Left renal pelvis (tissue), 4 donors: ENCODE data around the gene NAMPT. TPM values are rescaled to one million over a fixed set of nuclear protein-coding genes. Genes with fewer than 3 reads are reported as not detected.
"Not testable (repeated sequence)": the region's sequence is repeated elsewhere in the genome, so short reads cannot be mapped to it uniquely, and the experiment has no call there.

Experiments used
- DNase-seq, 4 donors: peaks; one replicate each; pipeline ENCODE4 v3.0.0-alpha.2; 2013; ENCODE audit warnings: low read depth in 4 of 4, low spot score in 3 of 4
- polyA plus RNA-seq, 4 donors: library from polyadenylated mRNA; unstranded; fragments of 120-200 nt; gene quantifications; one replicate each; pipeline ENCODE4 v1.2.1, GENCODE V29; 2013; ENCODE audit not compliant: insufficient read length in 4 of 4

The NAMPT gene
- polyA plus RNA-seq, 4 donors = 36.3 to 50.9 (median 45.0) TPM

GRCh38 chr7:106305732-106306131 lies 20.9 kb upstream of the NAMPT start:
- no peak for DNase-seq

DNA sequence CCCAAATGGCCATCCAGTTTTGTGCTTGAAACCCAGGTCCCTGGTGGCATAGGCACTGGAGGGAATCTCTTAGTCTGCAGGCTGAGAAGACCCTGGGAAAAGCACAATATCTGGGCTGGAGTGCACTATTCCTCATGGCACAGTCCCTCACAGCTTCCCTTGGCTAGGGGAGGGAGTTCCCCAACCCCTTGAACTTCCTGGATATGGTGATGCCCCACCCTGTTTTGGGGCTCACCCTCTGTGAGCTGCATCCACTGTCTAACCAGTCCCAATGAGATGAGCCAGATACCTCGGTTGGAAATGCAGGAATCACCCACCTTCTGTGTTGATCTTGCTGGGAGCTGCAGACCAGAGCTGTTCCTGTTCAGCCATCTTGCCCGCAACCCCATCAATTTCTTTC lies 19.8 kb upstream of the NAMPT start:
- no peak for DNase-seq

DNA sequence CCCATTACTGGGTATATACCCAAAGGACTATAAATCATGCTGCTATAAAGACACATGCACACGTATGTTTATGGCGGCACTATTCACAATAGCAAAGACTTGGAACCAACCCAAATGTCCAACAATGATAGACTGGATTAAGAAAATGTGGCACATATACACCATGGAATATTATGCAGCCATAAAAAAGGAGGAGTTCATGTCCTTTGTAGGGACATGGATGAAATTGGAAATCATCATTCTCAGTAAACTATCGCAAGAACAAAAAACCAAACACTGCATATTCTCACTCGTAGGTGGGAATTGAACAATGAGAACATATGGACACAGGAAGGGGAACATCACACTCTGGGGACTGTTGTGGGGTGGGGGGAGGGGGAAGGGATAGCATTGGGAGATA lies 13.8 kb upstream of the NAMPT start:
- DNase-seq = not testable (repeated sequence)

DNA sequence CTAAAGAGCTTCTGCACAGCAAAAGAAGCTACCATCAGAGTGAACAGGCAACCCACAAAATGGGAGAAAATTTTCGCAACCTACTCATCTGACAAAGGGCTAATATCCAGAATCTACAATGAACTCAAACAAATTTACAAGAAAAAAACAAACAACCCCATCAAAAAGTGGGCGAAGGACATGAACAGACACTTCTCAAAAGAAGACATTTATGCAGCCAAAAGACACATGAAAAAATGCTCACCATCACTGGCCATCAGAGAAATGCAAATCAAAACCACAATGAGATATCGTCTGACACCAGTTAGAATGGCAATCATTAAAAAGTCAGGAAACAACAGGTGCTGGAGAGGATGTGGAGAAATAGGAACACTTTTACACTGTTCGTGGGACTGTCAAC lies 13.4 kb upstream of the NAMPT start:
- not testable (repeated sequence) for DNase-seq

DNA sequence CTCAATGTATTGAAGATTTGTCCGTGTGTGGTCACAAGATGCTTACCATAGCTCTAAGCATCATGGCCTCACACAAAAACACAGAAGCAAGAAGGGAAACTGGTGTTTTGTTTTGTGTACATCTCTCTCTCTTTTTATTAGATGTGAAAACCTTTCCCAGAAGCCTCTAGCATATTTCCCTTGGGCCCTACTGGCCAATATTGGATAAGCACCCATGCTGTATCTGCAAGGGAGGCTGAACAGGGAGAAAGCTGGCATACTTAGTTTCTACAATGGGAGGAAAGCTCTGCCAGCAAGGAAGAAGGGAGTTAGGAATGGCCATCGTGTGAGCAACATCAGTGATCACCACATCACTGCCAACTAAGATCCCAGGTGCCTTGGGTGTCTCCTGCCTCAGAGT lies 9.6 kb upstream of the NAMPT start:
- DNase-seq = no peak

GRCh38 chr7:106291247-106291646 lies 6.5 kb upstream of the NAMPT start:
- no peak for DNase-seq

DNA sequence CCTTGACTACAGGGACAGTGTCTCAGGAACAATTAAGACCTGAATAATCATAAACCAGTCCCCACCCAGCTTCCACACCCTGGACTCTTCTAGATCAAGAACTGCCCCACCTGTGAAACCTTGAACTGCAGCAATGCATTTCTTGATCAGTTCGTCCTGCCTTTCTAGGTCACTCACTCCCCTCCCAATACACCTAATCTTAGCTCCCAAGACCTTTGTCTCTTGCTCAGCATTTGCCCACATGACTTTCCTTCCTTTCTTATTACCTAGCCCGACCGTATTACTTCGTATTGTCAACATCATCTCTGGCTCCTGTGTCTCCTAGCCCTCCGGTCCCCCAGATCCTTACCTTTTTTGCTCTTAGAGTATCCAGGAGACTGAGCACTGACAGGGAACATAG lies 5.5 kb upstream of the NAMPT start:
- DNase-seq = no peak

- no peak for DNase-seq
These were observed 5.1 kb upstream of the NAMPT start for GRCh38 chr7:106289848-106290247.

GRCh38 chr7:106288263-106288662 lies 3.5 kb upstream of the NAMPT start:
- no peak for DNase-seq

DNA sequence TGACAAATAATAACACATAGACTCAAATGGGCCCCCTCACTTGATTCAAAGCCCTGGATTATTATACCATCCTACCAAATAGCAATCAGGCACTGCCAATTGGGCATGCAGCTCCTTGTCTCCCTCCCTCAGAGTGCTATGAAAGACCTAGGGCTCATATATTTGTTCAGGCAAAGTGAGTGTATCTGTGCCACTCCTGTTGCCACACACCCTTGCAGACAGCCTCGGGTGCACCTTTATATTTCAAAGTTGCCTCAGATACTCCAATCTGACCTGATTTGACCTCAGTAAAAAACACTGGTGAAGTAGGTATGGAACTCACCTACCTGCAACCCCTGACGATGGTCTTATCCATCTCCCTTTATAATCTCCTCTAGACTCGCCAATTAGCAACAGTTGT lies 3.0 kb upstream of the NAMPT start:
- DNase-seq = no peak

DNA sequence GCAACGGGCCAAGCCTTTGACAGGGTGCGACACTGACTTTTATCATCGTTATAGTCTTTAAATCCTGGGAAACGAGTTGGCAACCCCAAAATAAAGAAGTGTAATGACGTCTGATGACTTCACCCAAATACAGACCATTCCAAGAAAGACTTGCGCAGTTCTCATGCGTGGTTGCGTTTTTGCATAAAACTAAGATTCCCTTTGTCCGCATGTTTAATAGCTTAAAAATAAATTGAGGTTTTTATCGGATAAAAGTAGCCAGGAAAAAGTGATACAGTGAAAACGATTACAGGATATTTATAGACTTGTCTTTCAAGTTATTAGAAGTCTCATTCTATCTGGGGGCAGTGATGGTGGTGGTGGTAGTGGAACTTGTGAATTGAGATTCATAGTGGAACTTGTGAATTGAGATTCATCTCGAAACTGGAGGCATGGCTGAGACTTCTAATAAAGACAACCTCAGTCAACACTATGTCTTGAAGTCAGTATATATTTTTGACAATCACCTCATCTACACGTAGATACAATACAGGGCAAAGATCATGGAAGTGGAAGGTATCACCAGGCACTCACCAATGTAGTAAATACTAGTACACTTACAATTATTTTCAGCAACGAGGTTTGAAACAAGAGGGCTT lies 1.2 kb upstream of the NAMPT start:
- DNase-seq = no peak

DNA sequence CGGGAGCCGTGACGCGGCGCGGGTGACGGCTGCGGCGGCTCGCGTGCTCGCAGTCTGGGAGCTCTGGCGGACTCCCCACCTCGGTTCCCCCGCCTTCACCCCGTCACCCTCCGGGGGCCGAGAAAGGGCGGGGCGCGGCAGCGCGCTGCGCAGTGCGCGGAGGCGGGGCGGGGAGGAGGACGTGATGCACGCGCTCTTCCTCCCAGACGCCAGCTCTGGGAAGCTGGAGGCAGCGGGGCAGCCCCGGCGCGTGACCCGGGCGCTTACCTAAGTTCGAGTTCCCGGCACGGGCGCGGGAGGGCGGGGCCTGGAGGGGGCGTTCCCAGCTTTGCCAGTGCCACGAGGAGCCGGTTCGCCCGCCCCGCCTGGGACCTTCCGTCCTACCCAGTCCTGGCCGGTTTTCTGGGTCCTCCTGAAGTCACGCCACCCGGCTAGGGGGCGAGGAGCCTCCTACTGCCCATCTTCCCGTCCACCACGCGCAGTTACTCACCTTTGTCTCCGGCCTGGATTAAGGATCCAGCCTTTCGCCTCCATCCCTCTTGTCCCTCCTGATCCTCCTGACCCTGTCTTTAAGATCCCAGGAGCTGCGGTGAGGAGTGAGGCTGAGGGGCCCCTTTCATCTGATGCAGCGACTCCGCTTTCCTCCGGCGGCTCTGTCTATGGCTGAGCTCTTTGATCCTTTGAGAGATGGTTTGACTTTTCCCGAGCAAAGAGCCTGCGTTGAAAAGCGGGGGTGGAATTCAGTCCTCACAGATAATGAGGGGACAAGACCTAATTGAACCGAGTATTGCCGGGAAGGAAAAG lies 470 bp upstream of the NAMPT start:
- DNase-seq = peak; percentile 87 to 89 (median 88)

DNA sequence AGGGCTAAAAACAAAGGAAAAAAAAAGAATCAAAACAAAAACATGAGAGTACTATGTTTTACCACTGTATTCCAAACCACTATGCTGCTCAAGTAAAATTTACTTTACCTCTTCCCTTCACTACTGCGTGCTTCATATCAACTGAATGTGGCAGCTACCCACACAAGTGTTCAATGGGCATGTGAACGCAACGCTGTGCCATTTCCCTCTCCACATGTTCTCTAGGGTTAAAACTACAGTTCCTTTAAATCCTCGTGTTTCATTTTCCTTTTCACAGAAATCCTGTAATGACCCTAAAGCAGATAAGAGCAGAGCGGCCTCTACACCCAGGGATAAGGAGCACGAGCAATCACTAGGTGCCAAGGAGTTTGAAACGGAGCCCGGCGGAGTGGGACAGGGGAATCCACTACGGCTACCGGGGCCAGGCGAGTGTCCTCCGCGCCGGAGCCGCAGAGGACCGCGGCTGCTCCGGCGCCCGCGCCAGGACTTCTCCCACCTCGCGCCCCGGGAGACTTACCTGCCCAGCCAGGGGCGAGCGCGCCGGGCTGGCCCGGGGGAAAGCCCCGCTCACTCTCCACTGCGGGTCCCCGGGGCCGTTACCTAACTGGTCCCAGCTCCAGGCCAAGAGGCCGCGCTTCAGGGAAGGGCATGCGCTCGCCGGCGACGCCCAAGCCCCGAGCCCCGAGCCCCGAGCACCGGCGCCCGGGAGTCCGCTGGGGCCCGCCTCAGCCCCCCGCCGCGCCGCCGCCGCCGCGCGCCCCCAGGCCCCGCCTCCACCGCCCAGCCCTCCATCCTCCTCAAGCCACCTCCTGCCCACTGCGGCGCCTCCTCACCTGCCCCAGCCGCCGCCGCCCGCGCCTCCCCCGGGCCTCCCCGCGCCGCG lies 711 bp downstream of the NAMPT start:
- DNase-seq = peak; percentile 5 to 22 (median 18)

GRCh38 chr7:106283501-106283830 lies 1.3 kb downstream of the NAMPT start:
- no peak for DNase-seq

GRCh38 chr7:106282852-106283251 lies 1.9 kb downstream of the NAMPT start:
- no peak for DNase-seq

GRCh38 chr7:106282390-106282789 lies 2.4 kb downstream of the NAMPT start:
- DNase-seq = no peak

GRCh38 chr7:106281585-106282318 lies 3.0 kb downstream of the NAMPT start:
- DNase-seq = no peak

GRCh38 chr7:106281127-106281526 lies 3.7 kb downstream of the NAMPT start:
- no peak for DNase-seq

DNA sequence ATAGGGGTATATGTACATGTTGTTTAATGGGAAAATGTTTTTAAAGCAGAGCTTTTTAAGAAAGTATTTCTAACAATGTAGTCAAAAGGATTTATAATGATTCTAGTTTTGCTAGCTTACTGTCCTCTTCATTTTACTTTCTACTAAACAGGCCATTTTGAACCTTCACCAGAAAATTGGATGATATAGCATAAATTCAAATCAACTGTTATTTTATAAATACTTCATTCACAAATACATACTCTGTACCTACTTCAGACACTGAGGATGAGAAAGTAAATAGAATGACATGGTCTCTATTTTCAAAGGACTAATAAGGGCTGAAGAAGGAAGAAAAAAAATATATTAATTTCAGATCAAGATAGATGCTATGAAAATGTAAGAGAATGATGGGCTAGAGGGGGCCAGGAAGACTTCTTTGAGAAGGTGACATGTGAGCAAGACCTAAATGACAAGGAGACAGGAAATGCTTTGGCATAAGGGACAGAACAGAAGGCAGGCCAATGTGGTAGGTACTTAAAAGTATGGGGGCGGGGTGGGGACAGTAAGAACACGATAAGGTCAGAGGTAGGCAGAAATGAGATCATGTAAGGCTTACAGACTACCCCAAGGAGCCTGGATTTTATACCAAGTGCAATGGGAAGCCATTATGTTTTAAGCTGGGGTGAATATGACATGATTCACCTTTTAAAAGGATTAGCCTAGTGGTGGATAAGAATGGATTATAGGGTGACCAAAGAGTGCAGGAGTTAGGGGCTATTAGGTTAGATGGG lies 5.2 kb downstream of the NAMPT start:
- no peak for DNase-seq

DNA sequence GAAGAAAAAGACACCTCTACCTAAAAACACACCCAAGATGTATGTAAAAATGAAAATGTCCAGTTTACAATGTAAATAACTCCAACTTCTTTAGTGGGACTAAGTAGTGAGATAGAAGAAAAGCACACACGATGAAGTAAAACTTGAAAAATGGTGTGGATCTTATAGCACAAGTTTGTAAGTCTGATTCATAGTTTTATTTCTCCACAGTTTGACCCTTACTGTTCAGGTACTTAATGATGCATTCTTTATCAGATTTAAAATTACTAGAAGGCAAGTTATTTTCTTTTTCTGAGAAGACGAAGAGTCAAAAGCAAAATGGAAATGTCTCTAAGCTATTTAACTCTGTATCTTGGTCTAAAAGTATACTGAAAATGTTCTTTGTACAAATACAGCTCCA lies 6.1 kb downstream of the NAMPT start:
- DNase-seq = no peak
